HCEC 1CT (cell line): ENCODE data around the gene DSCAM.

Source experiments
- DNase-seq: peaks from one replicate; pipeline ENCODE4 v3.0.0-alpha.2; 2017

DSCAM gene

DNA sequence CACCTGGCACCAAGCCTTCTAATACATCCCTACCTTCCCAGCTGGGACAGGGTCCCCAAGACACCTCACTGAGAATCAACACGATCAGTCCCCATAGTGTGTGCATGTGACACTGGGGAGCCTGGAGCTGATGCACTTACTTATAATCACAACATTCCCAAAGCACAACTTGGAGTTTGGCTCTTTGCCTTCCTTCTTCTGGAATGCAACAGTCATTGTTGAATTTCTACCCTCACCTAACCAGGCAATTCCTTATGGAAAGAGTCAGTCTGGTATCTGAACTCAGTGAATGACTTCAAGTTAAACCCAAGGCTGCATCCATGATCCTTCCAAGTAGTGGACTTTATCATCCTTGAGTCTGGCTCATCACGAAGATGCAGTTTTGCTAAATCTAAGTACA lies 86.1 kb downstream of the DSCAM start:
- no peak for DNase-seq

DNA sequence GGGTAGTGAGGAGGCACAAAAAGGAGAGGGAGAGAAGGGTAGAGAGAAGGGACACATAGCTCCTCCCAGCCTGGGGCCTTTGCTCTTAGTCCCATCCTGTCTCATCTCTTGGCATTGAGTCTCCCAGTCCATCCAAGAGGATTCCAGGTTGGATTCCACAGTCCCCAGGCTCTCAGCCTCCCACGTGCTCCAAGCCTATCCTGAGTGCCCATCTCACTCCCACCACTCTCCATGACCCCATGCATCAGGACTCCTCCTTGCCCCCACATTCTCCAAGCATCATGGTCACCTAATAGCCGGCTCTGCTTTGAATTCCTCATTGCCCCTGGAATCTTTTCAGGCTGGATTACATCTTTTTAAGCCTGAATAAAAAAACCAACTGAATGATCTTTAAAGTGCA lies 87.9 kb downstream of the DSCAM start:
- no peak for DNase-seq

DNA sequence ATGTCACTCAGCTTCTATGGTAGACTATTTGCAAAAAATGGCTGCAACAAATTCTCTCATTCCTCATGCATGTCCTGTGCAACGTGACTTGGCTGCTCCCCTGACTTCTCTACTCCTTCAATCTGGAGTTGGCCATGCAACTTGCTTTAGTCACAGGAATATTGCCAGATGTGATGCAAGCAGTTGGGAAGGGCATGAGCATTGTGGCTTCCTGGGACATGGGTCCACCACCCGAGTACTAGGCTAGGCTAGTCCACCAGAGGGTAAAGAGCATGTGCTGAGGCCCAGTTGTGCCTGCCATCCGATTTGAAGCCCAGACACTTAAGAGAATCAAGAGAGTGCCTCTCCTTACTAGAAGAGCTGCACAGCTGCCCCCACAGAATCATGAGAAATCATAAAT lies 89.6 kb downstream of the DSCAM start:
- DNase-seq = no peak

DNA sequence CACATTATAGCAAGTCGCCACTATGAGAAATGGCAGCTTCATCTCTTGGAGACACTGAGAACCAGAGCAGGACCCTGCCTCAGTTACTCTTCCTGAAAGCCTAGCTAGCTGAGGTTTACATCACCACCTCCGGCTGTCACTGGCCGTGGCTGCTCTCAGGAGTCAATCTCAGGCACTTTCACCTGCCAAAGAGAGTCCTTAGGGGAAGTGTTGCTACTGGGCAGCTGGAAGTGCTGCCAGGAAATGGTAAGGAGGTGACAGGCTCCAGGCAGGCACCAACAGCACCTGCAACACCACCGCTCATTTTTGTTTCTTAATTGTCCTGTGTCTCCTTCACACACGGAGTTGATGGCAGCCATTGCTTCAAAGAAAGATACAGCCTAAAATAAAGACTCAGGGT lies 92.5 kb downstream of the DSCAM start:
- no peak for DNase-seq

- DNase-seq = no peak
Observed at GRCh38 chr21:40753756-40754155, 93.2 kb downstream of the DSCAM start.

GRCh38 chr21:40752125-40752524 lies 94.8 kb downstream of the DSCAM start:
- no peak for DNase-seq

GRCh38 chr21:40751221-40751620 lies 95.7 kb downstream of the DSCAM start:
- DNase-seq = no peak

- DNase-seq = no peak
Observed at GRCh38 chr21:40736145-40736544, 110.8 kb downstream of the DSCAM start.

GRCh38 chr21:40733024-40733397 lies 113.9 kb downstream of the DSCAM start:
- no peak for DNase-seq

DNA sequence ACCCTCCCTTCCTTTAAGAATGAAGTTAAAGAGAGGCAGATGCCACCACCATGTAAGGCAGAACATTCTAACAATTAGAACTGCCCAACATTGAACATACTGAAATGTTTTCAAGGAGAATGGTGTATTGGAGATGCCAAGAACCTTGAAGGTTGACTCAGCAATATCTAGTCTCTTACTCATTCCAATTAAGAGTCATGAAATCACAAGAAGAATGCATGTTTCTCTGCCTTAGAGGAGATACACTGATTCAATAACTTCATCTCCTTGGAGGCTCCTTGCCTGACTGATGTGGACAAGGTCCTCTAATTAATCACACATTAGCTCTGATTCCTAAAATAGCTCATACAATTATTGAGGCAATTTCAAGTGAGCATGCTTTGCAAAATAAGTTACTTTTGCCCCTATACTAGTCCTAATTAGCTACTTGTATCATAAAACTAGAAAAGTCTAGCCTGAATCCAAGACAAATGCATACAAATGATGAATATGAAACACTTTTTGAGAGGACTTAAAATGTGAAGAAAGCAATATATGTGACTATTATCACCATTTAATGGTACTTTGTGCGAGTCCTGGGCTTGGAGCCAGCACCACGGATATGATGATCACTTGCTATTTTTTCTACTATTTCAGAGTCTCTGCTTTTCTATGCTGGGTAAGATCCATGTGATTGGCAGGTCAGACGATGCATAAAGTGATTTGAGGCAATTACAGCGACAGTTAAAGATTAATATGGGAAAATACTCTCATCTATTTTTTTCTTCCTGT lies 114.5 kb downstream of the DSCAM start:
- no peak for DNase-seq

GRCh38 chr21:40731206-40731605 lies 115.8 kb downstream of the DSCAM start:
- DNase-seq = no peak

DNA sequence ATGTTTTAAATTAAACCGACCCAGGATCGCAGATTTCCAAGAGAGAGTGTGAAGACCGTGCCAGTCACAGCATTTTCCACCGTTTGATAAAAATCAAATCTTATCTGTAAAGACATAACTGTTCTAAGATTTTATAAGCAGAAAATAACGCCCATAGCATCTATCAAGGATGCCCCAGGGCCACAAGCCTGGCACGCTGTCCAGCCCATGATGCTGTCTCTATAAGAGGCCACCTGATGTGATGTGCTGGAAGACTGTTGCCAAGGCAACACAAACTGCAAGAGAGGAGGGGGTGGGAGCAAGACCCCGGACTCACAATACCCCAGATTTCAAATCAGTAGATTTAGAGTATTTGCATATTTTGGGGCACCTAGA lies 116.5 kb downstream of the DSCAM start:
- DNase-seq = no peak

- DNase-seq = no peak
Observed at GRCh38 chr21:40729761-40730425, 117.1 kb downstream of the DSCAM start.

- no peak for DNase-seq
Observed at GRCh38 chr21:40723966-40724365, 123.0 kb downstream of the DSCAM start.

- no peak for DNase-seq
Observed at GRCh38 chr21:40723317-40723716, 123.6 kb downstream of the DSCAM start.

GRCh38 chr21:40719615-40720014 lies 127.3 kb downstream of the DSCAM start:
- no peak for DNase-seq

DNA sequence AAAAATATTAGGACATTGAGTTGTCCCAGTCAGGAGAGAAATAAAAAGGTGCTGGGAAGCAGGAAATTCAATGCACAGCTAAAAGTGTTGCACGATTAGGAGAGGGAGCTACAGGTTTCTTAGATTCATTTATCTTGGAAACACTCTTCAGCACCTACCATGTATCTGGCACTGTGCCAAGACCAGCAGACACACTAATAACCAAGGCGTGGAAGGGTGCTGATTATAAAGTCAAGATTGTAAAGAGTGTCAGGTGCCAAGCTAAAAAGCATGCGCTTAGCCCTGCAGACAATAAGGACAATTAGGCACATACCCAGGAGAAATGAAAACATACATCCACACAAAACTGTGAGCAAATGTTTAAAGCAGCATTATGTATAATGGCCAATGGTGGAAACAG lies 129.9 kb downstream of the DSCAM start:
- DNase-seq = no peak

- DNase-seq = no peak
Observed at GRCh38 chr21:40714536-40714935, 132.4 kb downstream of the DSCAM start.

DNA sequence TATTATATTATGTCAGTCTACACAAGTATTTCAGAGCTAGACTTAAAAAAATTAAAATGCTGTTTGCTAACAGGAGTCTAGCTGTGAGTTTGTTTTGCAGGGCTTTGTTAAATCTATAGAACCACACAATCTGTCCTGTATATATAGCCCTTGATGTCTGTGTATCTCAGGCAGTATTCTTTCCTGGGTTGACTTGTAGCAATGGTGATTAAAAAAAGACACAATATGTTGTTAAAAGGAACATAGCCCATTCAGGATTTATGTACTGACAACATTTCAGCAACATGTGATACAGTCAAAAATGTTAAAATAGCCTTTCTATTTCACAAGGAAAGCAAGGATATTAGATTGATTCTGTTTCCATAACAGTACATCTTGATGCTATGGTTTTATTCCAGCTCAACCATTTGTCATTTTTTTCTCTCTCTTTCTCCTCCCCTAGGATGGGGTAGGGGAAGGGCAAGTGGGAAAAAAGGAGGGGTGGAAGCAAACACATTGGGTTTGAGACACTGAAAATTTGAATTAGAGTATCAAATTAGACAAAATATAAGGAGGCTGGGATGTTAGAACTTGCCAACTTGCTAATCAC lies 139.2 kb downstream of the DSCAM start:
- no peak for DNase-seq

DNA sequence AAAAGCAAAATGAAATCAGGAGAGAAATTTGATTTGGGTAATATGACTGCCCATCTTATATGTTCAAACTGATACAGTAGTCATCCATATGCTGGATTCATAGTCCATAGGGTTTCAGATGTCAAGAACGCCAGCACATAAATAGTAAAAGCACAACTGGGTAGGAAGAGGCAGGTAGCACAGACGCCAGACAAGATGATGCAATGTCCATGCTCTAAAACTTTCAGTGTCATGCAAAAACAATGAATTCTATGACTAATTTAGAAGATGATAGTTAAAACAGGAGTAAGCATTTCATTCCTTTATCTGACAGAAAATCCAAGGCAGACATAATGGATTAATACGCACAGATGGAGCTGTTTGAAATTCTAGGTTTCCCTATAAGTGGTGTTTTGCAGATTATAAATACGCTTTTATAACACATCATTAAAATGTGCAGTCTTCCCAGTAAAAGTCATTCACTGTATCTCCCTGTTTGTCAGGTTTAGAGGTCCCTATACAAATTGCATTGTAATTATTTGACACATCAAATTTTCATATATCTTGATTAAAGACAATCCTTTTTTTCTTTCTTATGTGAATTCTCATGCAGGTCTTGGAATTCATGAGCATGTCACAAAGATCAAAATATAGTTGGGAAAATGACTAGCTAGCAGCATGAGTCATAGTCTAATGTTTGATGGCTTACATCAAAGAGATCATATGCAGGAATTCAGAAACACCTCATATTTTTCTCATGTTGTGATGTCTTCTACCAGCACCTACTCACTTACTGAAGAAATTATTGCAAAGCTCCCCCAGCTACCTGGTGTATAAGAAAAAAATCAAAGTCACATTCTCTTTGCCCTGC lies 139.9 kb downstream of the DSCAM start:
- DNase-seq = no peak

DNA sequence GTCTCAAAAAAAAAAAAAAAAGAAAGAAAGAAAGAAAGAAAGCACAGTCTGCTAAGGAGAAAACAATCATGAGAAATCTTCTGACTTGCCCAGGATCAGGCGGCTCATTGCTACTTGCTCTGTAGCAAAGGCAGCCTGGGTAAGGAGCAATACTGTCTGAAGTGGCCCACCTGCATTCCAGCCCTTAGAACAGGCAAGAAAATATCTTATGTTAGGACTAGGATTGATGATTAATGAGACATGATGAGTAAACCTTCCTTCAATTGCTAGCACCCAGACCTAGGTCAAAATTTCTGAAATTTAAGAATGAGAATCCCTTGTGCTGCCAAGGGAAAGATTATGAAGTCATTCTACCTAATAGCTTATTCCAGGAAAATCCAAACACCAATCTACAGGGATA lies 140.8 kb downstream of the DSCAM start:
- no peak for DNase-seq

- no peak for DNase-seq
Observed at GRCh38 chr21:40704141-40704540, 142.8 kb downstream of the DSCAM start.

DNA sequence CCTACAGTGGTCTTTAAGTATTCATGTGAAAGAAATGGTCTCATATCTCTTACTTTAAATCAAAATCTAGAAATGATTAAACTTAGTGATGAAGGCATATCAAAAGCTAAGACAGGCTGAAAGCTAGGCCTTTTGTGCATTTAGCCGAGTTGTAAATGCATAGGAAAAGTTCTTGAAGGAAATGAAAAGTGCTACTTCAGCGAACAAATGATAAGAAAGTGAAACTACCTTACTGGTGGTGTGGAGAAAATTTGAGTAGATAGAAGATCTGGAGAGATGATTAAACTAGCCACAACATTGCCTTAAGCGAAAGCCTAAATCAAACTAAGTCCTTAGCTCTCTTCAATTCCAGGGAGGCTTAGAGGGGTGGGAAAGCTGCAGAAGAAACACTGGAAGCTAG lies 147.6 kb downstream of the DSCAM start:
- no peak for DNase-seq

DNA sequence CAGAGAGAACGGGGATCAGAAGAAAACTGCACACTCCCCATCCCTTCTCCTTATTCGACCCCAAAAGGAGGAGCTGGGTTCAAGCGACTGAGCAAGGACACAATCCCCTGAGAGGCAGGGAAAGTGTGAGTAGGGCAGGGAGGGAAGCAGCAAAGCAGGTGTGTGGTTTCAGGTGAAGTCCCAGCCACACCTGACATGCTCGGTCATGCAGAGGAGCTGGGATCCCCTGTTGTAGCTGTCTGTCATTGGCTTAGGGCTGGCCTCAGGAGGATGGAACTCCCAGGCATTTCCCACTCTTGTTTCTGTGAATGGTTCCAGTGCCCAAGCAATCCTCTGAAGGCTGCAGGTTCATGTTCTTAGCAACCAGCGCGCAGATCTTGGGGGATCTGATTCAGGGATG lies 150.7 kb downstream of the DSCAM start:
- no peak for DNase-seq
